T-helper 1 cell treated with Interleukin-12 subunit alpha and Interleukin-12 subunit beta and Interleukin-4 antibody, amounts not matched to agents 30 μg/mL and 1 μg/mL, for 36 hours (primary cell): Measurements from ENCODE around the gene ZBTB44.
"Not testable (repeated sequence)": the region's sequence is repeated elsewhere in the genome, so short reads cannot be mapped to it uniquely, and the experiment has no call there.

Experiments used
- H3K27ac Mint-ChIP-seq: one replicate; pipeline ENCODE4 v1.8.0; 2021; ENCODE audit warnings: mild to moderate bottlenecking, mixed read lengths
- H3K27me3 Mint-ChIP-seq: one replicate; pipeline ENCODE4 v1.8.0; 2021; ENCODE audit warnings: low read depth, mixed read lengths
- H3K36me3 Mint-ChIP-seq: one replicate; pipeline ENCODE4 v1.8.0; 2021; ENCODE audit warnings: low read depth, mixed read lengths
- H3K4me1 Mint-ChIP-seq: one replicate; pipeline ENCODE4 v1.8.0; 2021; ENCODE audit warnings: low read depth, mixed read lengths
- H3K4me3 Mint-ChIP-seq: one replicate; pipeline ENCODE4 v1.8.0; 2021; ENCODE audit warnings: mild to moderate bottlenecking, moderate library complexity, mixed read lengths
- H3K9me3 Mint-ChIP-seq: one replicate; pipeline ENCODE4 v1.8.0; 2021; ENCODE audit warnings: mixed read lengths

Gene ZBTB44

DNA sequence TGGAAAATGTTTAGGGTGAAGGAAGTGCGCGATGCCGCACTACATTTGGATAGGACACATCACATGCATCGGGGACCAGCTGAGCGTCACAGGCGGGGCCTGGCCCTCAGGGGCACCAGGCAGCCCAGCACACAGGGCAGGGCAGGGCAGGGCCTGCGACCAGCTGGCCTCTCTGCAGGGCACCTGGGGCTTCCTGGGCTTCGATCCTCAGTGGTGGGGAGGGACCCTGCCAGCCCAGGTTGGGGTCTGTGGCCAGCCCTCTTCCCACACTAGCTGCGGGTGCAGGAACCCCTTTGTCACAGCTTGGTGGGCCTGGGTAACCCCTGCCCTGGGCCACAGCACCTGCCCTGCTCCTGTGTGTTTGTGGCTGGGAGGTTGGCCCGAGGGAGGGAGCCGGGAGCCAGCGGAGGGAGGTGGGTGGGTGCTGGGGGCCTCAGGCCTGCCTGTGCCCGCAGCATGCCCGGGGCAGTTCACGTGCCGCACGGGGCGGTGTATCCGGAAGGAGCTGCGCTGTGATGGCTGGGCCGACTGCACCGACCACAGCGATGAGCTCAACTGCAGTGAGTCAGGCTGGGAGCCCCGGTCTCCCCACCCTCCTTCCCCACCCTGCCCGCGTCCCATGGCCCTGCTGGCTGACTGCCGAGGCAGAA, 117.2 kb downstream of the ZBTB44 start:
- no peak overlapping the region for H3K4me3 Mint-ChIP-seq
- H3K27ac Mint-ChIP-seq: no peak overlapping the region
- no peaks in the 10 kb centered on the region for H3K27me3 Mint-ChIP-seq
- no peaks in the 10 kb centered on the region for H3K36me3 Mint-ChIP-seq
- H3K9me3 Mint-ChIP-seq: no peaks in the 10 kb centered on the region
- H3K4me1 Mint-ChIP-seq: no peaks in the 10 kb centered on the region

DNA sequence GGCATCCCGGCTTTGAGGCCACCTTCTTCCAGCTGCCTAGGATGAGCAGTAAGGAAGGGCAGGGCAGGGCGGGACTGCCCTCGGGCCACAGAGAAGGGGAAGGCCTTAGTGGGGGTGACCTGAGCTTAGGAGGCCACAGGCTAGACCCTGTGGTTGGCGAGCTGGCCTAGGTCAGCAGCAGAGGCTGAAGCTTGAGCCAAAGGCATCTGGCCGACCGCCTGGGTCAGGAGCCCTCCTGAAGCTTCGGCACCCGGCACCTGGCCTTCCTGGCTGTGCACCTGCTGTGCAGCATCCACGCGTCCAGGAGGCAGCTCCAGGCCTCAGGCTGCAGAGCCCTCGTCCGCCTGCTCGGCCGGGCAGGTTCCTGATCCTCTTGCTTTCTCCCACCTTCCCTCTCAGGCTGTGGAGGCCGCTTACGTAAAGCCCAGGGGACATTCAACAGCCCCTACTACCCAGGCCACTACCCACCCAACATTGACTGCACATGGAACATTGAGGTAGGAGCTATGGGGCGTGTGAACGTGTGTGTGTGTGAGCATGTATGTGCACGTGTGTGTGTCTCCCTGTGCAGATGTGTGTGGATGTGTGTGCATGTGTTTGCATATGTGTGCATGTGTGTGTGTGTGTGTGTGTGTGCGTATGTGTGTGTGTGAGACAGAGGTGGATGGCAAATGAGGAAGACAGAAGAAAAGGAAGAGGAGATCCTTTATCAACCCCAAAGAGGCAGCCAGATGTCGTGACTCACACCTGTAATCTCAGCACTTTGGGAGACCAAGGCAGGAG, 120.3 kb downstream of the ZBTB44 start:
- Mint-ChIP-seq H3K27me3 (no peaks in the 10 kb centered on the region), H3K27ac (no peak overlapping the region), H3K4me3 (no peak overlapping the region), H3K9me3 (no peaks in the 10 kb centered on the region), H3K36me3 (no peaks in the 10 kb centered on the region), H3K4me1 (no peaks in the 10 kb centered on the region)

DNA sequence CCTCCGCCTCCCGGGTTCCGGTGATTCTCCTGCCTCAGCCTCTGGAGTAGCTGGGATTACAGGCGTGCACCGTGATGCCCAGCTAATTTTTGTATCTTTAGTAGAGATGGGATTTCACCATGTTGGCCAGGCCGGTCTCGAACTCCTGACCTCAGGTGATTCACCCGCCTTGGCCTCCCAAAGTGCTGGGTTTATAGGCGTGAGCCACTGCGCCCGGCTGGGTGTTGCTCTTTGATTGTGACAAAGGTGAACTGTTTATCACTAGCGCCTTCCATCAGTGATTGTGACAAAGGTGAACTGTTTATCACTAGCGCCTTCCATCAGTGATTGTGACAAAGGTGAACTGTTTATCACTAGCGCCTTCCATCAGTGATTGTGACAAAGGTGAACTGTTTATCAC, 121.2 kb downstream of the ZBTB44 start:
- H3K27ac Mint-ChIP-seq, H3K4me1 Mint-ChIP-seq, H3K27me3 Mint-ChIP-seq, H3K9me3 Mint-ChIP-seq, H3K4me3 Mint-ChIP-seq, H3K36me3 Mint-ChIP-seq: not testable (repeated sequence)

DNA sequence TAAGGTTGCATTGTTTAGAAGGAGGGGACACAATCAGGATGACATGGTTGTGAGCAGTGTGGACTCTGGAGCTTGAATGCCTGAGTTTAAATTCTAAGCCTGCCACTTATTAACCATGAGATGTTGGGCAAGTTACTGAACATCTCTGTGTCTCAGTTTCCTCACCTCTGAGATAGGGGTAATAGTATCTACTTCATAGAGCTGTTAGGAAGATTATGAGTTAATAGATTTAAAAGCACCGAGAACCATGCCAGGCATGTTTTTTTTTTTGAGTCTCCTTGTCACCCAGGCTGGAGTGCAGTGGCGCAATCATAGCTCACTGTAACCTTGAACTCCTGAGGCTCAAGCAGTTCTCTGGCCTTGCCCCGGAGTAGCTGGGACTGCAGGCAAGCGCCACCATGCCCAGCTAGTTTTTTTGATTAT, 121.9 kb downstream of the ZBTB44 start:
- H3K4me1 Mint-ChIP-seq: no peaks in the 10 kb centered on the region
- no peaks in the 10 kb centered on the region for H3K9me3 Mint-ChIP-seq
- no peaks in the 10 kb centered on the region for H3K36me3 Mint-ChIP-seq
- H3K27ac Mint-ChIP-seq: no peak overlapping the region
- no peaks in the 10 kb centered on the region for H3K27me3 Mint-ChIP-seq
- no peak overlapping the region for H3K4me3 Mint-ChIP-seq

DNA sequence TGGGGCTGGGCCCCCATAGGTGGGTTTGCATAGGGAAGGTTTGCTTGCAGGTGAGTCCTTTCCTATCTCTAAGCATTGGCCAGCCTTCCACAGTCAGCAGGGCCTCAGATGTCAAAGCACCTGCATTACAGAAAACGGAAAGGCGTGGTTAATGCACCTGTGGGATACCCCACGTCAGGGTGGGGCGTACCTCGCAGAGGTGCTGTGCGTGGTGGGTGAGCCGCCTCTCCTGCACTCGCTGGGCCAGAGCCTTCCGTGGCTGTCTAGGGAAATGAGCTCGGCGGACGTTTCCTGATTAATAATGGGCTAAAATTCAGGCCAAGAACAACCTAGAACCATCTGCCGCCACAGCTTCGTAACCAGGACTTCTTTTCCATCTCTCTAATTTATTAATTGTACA, 122.8 kb downstream of the ZBTB44 start:
- Mint-ChIP-seq H3K36me3 (no peaks in the 10 kb centered on the region), H3K27me3 (no peaks in the 10 kb centered on the region), H3K9me3 (no peaks in the 10 kb centered on the region), H3K4me3 (no peak overlapping the region), H3K27ac (no peak overlapping the region), H3K4me1 (no peaks in the 10 kb centered on the region)

DNA sequence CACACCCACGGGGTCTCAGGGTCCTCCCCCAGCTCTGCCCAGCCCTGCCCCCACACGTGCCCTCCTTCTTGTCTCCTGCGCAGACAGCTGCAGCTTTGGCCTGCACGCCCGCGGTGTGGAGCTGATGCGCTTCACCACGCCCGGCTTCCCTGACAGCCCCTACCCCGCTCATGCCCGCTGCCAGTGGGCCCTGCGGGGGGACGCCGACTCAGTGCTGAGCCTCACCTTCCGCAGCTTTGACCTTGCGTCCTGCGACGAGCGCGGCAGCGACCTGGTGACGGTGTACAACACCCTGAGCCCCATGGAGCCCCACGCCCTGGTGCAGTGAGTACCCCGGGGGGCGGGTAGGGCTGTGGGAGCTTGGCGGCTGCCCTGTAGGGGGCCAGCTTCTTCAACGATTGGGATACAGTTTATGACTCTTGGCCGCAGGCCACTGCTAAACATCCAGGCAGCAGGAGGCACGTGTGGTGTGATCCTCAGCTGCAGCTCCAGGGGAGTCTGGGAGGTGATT, 124.3 kb downstream of the ZBTB44 start:
- Mint-ChIP-seq H3K27ac (no peak overlapping the region), H3K9me3 (no peaks in the 10 kb centered on the region), H3K36me3 (no peaks in the 10 kb centered on the region), H3K4me3 (no peak overlapping the region), H3K27me3 (no peaks in the 10 kb centered on the region), H3K4me1 (no peaks in the 10 kb centered on the region)

DNA sequence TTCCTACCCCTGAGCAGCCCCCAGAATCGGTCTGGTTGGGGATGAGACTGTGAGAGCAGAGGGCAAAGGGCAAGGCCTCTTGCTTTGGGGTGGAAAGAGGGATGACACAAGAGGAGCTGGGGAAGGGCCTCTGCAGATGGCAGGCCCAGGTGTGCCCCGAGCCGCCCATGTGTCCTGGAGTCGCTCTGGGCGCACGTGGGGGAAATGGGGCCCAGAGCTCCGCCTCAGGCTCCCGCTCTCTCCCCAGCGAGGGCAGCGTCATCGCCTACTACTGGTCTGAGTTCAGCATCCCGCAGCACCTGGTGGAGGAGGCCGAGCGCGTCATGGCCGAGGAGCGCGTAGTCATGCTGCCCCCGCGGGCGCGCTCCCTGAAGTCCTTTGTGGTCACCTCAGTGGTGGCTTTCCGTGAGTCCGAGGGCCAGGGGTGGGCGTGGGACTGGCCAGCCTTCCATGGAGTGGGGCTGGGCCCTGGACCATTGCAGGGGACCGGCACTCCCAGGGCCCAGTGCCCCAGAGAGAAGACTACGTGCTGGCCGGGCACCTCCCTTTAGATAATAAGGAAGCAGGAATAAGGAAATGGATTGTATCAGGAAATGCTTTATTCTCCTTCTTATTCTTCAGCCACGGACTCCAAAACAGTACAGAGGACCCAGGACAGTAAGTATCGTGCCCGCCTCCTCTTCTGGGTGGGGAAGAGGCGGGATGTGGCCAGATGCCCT, 125.1 kb downstream of the ZBTB44 start:
- H3K36me3 Mint-ChIP-seq: no peaks in the 10 kb centered on the region
- no peak overlapping the region for H3K27ac Mint-ChIP-seq
- H3K4me3 Mint-ChIP-seq: no peak overlapping the region
- H3K4me1 Mint-ChIP-seq: no peaks in the 10 kb centered on the region
- H3K9me3 Mint-ChIP-seq: no peaks in the 10 kb centered on the region
- H3K27me3 Mint-ChIP-seq: peaks cover 4% of the 10 kb centered on the region

DNA sequence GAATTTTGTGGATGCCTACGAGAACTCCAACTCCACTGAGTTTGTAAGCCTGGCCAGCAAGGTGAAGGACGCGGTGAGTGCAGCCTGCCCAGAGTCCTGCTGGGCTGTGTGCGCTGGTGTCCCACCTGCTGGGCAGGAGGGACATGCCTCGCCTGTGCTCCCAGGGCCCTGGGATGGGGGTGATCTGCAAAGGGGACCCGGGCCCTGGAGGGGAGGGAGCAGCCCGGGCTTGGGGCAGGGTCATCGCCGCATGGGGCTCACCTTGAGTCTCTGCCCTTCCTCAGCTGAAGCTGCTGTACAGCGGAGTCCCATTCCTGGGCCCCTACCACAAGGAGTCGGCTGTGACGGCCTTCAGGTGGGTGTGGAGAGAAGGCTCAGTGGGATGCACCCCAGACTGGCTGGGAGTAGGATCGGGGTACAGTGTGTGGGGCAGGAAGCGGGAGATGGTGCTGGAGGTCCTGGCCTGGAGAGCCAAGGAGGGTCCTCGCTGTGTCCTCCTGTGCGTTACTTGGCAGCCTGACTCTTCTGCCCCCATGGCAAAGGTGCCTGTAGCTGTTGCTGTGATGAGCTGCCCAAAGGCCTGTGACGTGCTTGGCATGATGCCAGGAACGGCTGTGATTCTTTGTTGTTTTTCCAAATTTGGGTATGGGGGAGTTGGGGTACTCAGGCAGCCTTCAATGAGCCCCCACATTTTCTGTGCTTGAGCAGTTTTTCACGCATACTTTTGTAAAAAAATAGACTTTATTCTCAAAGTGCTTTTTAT, 126.0 kb downstream of the ZBTB44 start:
- Mint-ChIP-seq H3K36me3 (no peaks in the 10 kb centered on the region), H3K9me3 (no peaks in the 10 kb centered on the region), H3K27me3 (peaks cover 4% of the 10 kb centered on the region), H3K4me3 (no peak overlapping the region), H3K4me1 (no peaks in the 10 kb centered on the region), H3K27ac (no peak overlapping the region)

DNA sequence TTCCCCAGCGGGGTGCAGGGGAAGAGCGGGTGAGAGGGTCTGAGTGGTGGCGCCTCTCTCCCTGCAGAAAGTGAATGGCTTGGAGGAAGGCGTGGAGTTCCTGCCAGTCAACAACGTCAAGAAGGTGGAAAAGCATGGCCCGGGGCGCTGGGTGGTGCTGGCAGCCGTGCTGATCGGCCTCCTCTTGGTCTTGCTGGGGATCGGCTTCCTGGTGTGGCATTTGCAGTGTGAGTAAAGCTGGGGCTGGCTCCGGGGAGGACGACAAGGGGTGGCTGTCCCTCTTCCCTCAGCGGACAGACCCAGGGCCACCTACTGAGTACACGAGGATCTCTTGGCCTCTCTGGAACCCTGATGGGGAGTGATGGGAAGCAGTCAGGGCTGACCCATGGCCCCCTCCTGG, 126.7 kb downstream of the ZBTB44 start:
- Mint-ChIP-seq H3K27me3 (peaks cover 4% of the 10 kb centered on the region), H3K4me3 (no peak overlapping the region), H3K4me1 (no peaks in the 10 kb centered on the region), H3K27ac (no peak overlapping the region), H3K36me3 (no peaks in the 10 kb centered on the region), H3K9me3 (no peaks in the 10 kb centered on the region)

DNA sequence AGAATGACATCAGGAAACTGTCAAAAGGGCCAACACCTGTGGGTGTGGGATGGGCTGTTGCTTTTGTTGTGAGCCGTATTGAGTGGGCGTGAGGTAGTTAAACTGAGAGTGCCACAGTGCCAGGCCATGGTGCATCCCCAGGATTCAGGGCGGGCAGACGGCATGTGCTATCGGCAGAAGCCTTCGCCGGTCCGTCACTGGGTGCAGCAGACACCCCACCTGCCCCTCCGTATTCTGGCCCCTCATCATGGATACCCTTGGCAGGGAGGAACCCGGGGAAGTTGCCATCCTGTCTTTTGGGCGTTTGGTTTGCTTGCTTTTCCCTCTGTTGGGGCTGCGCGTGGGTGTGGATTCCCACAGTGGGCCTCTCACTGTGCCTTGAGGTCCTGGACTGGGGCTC, 127.6 kb downstream of the ZBTB44 start:
- peaks cover 4% of the 10 kb centered on the region for H3K27me3 Mint-ChIP-seq
- H3K36me3 Mint-ChIP-seq: no peaks in the 10 kb centered on the region
- H3K27ac Mint-ChIP-seq: no peak overlapping the region
- no peak overlapping the region for H3K4me3 Mint-ChIP-seq
- no peaks in the 10 kb centered on the region for H3K9me3 Mint-ChIP-seq
- H3K4me1 Mint-ChIP-seq: no peaks in the 10 kb centered on the region

DNA sequence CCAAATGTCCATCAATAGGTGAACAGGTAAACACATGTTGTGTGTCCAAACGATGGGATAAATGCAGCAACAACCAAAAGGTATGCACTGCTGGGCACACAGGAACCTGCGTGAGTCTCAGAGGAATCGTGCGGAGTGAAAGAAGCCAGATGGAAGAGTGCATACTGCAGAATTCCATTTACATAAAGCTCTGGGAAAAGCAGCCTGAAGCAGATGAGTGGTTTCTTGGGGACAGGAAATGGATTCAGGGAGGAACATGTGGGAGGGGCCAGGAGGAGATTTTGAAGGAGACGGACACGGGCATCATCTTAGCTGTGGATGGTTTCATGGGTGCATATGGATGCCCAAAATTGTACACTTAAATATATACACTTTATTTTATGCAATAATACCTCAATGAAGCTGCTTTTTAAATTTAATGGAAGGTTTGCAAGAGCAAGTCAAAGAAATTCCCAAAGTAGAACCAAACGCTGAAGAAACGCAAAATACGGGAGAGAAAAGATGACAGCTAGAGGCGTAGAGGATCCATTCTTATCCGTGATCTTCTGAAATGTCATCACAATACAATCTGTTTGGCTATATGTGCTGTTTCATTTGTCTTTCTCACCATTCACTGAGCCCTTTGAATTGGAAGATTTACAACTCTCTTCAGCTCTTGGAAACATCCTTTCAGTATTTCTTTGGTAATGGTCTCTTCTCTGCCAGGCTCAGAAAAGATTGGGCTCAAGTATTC, 130.7 kb downstream of the ZBTB44 start:
- no peaks in the 10 kb centered on the region for H3K36me3 Mint-ChIP-seq
- no peak overlapping the region for H3K27ac Mint-ChIP-seq
- H3K4me3 Mint-ChIP-seq: no peak overlapping the region
- H3K27me3 Mint-ChIP-seq: peaks cover 4% of the 10 kb centered on the region
- H3K4me1 Mint-ChIP-seq: no peaks in the 10 kb centered on the region
- H3K9me3 Mint-ChIP-seq: no peaks in the 10 kb centered on the region

DNA sequence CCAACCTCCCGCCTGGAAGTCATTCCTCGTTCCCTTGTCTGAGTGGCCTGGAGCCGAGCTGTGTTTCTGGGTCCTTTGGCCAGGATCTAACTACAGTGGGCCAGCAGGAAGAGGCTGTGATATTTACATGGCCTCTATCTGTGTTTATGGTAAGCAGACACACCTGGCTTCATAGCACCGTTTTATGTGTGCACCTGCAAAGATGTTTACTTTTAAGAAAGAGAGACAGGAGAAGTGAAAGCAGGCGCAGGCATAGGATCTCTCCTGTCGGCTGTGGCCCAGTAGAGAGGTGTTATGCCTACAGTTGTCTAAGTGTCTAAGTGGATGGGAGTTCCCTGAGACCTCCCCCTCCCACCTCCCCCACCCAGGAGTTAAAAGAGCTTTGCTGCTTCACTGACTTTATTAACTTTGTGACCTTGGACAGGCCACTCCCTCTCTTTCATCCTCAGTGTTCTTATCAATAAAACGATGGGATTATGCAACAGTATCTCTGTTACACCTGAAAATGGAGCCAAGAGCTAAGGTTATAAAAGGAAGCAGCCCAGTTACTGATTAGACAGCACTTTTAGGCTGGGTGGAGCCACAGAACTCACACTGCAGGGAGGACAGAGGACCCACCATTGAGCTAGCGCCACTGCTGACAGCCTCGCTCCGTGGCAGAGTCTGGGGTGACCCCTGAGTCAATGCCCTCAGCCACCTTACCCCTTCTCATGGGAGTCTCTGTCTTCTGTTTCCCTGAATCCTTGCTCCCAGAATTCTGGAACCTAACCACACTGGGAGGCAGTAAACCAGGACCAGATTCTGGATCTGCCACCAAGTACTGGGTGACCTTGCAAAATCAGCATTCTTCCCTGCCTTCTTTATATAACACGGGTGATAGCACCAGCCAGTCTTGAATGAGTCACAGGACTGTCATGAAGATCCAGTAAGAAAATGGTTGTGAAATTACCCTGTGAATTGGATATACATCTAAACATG, 133.1 kb downstream of the ZBTB44 start:
- no peaks in the 10 kb centered on the region for H3K4me1 Mint-ChIP-seq
- H3K27me3 Mint-ChIP-seq: peaks cover 4% of the 10 kb centered on the region
- no peak overlapping the region for H3K4me3 Mint-ChIP-seq
- no peaks in the 10 kb centered on the region for H3K36me3 Mint-ChIP-seq
- no peak overlapping the region for H3K27ac Mint-ChIP-seq
- no peaks in the 10 kb centered on the region for H3K9me3 Mint-ChIP-seq

DNA sequence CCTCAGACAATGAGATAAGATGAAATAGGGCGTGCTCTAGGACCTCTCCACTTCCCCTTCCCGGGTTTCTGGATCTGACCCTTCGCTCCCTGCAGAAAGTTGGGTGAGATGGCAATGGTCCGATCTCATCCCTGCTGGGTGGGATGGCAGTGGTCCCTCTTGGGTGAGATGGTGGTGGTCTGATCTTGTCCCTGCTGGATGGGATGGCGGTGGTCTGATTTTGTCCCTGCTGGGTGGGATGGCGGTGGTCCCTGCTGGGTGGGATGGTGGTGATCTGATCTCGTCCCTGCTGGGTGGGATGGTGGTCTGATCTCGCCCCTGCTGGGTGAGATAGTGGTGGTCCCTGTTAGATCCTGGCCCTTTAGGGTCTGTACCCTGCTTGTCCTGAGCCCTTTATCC, 133.8 kb downstream of the ZBTB44 start:
- Mint-ChIP-seq H3K36me3 (no peaks in the 10 kb centered on the region), H3K9me3 (no peaks in the 10 kb centered on the region), H3K4me1 (no peaks in the 10 kb centered on the region), H3K4me3 (no peak overlapping the region), H3K27me3 (peaks cover 4% of the 10 kb centered on the region), H3K27ac (no peak overlapping the region)
